ENCODE data around the gene DIAPH3. TPM values are rescaled to one million over a fixed set of nuclear protein-coding genes. Genes with fewer than 3 reads are reported as not detected.

Gene DIAPH3
- total RNA-seq, 3 donors from 2014 or later, result under 0.01 to 0.88 (median 0.64) TPM

GRCh38 chr13:59738921-59739320 is 424.8 kb downstream of the DIAPH3 start:
- Histone ChIP-seq H3K27ac (no peak overlapping the region), H3K27me3 (no peaks in the 10 kb centered on the region), H3K36me3 (no peaks in the 10 kb centered on the region), H3K9me3 (no peaks in the 10 kb centered on the region), H3K4me1 (no peaks in the 10 kb centered on the region), H3K4me3 (no peak overlapping the region)
- no peak for DNase-seq (ENCODE audit: low spot score in 2 of 2)
- intact Hi-C loops (cut with DNase I; ENCODE audit: low total_unique reads), result no loop called here
- no peak for TF ChIP-seq POLR2A (IDR thresholded peaks at IDR 0.05)
- TF ChIP-seq, protein P1, sequence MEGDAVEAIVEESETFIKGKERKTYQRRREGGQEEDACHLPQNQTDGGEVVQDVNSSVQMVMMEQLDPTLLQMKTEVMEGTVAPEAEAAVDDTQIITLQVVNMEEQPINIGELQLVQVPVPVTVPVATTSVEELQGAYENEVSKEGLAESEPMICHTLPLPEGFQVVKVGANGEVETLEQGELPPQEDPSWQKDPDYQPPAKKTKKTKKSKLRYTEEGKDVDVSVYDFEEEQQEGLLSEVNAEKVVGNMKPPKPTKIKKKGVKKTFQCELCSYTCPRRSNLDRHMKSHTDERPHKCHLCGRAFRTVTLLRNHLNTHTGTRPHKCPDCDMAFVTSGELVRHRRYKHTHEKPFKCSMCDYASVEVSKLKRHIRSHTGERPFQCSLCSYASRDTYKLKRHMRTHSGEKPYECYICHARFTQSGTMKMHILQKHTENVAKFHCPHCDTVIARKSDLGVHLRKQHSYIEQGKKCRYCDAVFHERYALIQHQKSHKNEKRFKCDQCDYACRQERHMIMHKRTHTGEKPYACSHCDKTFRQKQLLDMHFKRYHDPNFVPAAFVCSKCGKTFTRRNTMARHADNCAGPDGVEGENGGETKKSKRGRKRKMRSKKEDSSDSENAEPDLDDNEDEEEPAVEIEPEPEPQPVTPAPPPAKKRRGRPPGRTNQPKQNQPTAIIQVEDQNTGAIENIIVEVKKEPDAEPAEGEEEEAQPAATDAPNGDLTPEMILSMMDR (IDR thresholded peaks at IDR 0.05), result no peak
- no peak for TF ChIP-seq POLR2AphosphoS5 (IDR thresholded peaks at IDR 0.05)

GRCh38 chr13:59734393-59734792 is 429.3 kb downstream of the DIAPH3 start:
- no peaks in the 10 kb centered on the region for H3K36me3 ChIP-seq
- no peaks in the 10 kb centered on the region for H3K9me3 ChIP-seq
- intact Hi-C loops (cut with DNase I; ENCODE audit: low total_unique reads), result no loop called here
- DNase-seq (ENCODE audit: low spot score in 2 of 2), result no peak
- no peaks in the 10 kb centered on the region for H3K27me3 ChIP-seq
- no peaks in the 10 kb centered on the region for H3K4me1 ChIP-seq
- H3K27ac ChIP-seq, result no peak overlapping the region
- no peak overlapping the region for H3K4me3 ChIP-seq
- no peak for TF ChIP-seq POLR2AphosphoS5 (IDR thresholded peaks at IDR 0.05)
- no peak for TF ChIP-seq POLR2A (IDR thresholded peaks at IDR 0.05)
- TF ChIP-seq, protein P1 (IDR thresholded peaks at IDR 0.05), result no peak

DNA sequence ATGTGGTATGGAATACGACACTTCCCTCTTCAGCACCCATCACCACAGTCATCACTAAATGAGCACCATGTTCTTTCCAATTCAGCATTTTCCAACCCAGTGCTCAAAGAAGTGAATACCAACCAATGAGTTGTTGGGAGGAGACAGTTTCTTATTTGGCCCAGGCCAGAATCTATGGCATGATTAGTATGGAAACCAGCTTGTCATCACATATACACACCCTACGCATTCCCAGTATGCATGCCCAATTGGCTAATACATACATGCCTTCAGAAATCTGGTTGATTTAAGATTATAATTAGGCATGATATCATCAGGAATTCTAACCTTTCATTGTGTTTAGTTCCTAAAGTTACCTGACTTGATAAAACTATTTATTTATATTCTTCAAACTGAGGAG is 430.0 kb downstream of the DIAPH3 start:
- H3K9me3 ChIP-seq, result no peaks in the 10 kb centered on the region
- no peaks in the 10 kb centered on the region for H3K4me1 ChIP-seq
- no peak overlapping the region for H3K4me3 ChIP-seq
- no peaks in the 10 kb centered on the region for H3K36me3 ChIP-seq
- no peak overlapping the region for H3K27ac ChIP-seq
- intact Hi-C loops (cut with DNase I; ENCODE audit: low total_unique reads), result no loop called here
- no peaks in the 10 kb centered on the region for H3K27me3 ChIP-seq
- TF ChIP-seq POLR2AphosphoS5 (IDR thresholded peaks at IDR 0.05), result no peak
- TF ChIP-seq, protein P1 (IDR thresholded peaks at IDR 0.05), result no peak
- TF ChIP-seq POLR2A (IDR thresholded peaks at IDR 0.05), result no peak
- no peak for DNase-seq (ENCODE audit: low spot score in 2 of 2)

GRCh38 chr13:59730026-59730425 is 433.7 kb downstream of the DIAPH3 start:
- TF ChIP-seq, protein P1 (IDR thresholded peaks at IDR 0.05), result no peak
- TF ChIP-seq POLR2AphosphoS5 (IDR thresholded peaks at IDR 0.05), result no peak
- no peak for TF ChIP-seq POLR2A (IDR thresholded peaks at IDR 0.05)
- Histone ChIP-seq H3K36me3 (no peaks in the 10 kb centered on the region), H3K4me3 (no peak overlapping the region), H3K27me3 (no peaks in the 10 kb centered on the region), H3K27ac (no peak overlapping the region), H3K9me3 (no peaks in the 10 kb centered on the region), H3K4me1 (no peaks in the 10 kb centered on the region)
- intact Hi-C loops (cut with DNase I; ENCODE audit: low total_unique reads), result no loop called here
- no peak for DNase-seq (ENCODE audit: low spot score in 2 of 2)

- Histone ChIP-seq H3K4me1 (no peaks in the 10 kb centered on the region), H3K27me3 (no peaks in the 10 kb centered on the region), H3K27ac (no peak overlapping the region), H3K9me3 (no peaks in the 10 kb centered on the region), H3K36me3 (no peaks in the 10 kb centered on the region), H3K4me3 (no peak overlapping the region)
- intact Hi-C loops (cut with DNase I; ENCODE audit: low total_unique reads), result no loop called here
- TF ChIP-seq POLR2A (IDR thresholded peaks at IDR 0.05) (no peak), POLR2AphosphoS5 (IDR thresholded peaks at IDR 0.05) (no peak)
- TF ChIP-seq, protein P1 (IDR thresholded peaks at IDR 0.05), result no peak
- DNase-seq (ENCODE audit: low spot score in 2 of 2), result no peak
Observed at GRCh38 chr13:59728896-59729545, 434.7 kb downstream of the DIAPH3 start.

All from breast epithelium (tissue), 4 donors.